ENCODE data around the gene DDX39A.
A peak's percentile ranks its signal among the peaks of the same experiment; 100 is the strongest.
"Not testable (repeated sequence)": the region's sequence is repeated elsewhere in the genome, so short reads cannot be mapped to it uniquely, and the experiment has no call there.

Gene DDX39A

DNA sequence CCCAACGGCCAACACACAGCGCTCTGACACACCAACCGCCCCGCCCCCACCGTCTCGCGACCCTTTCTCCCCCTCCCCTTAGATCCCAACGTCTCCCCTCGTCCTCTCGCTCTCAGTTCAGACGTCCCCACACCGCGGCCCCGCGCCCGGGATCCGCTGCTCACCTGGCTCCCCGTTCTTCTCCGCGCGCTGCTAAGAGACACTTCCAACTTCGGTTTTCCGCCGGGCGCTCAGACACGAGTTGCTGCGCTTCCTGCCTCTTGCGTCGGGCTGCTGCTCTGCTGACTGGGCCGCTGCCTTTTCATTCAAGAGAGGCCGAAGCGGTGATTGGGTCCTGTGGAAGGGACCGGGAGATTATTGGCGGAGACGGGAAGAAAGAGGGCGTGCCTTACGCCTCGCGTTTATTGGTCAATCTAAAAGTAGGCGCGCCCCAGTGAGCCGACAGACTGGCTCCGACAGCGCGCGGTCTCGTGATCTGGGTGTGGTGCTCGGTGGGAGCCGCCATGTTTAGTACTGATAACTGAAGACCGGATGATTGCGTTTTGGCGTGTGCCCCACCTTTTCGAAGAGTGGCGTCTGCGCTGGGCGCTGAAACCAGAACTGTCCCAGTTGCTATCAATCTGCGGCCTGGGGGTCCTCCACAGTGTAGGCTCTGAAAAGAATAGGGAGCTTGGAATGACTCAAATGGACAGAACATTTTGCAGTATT is at the start of gene DDX39A:
DDX39A (minus strand) TSS at position 236 of the 708 bp plus-strand sequence. CDS start 6,121 bp downstream, outside the sequence.
- peak; percentile 99 for DNase-seq (ENCODE audit: low read depth in 2 of 2)

DNA sequence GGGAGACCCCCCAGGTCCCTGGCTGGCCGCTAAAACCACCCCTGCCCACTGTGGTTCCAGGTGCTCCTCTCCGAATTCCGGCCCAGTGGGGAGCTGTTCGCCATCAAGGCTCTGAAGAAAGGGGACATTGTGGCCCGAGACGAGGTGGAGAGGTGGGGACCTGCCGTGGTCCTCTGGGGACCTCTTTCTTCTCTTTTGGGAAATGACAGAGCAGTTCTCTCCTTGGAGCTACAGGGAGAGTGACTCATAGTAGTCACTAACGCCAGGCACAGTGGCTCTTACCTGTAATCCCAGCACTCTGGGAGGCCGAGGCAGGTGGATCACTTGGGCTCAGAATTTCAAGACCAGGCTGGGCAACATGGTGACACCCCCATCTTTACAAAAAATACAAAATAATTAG is 48.7 kb upstream of the DDX39A start:
- no peak for DNase-seq (ENCODE audit: low read depth in 2 of 2)

DNA sequence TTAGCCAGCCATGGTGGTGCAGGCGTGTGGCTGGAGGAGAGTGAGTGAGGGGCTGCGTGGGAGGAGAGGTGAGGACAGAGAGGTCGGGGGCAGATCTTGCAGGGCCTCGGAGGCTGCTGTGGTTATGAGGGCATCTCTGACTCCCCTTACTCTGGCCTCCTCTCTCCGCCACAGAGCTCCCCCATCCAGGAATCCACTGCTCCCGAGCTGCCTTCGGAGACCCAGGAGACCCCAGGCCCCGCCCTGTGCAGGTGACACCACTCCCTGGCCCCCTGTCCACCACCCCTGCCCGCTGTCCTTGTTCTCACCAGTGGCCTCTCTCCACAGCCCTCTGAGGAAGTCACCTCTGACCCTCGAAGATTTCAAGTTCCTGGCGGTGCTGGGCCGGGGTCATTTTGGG is 48.2 kb upstream of the DDX39A start:
- DNase-seq (ENCODE audit: low read depth in 2 of 2) = no peak

DNA sequence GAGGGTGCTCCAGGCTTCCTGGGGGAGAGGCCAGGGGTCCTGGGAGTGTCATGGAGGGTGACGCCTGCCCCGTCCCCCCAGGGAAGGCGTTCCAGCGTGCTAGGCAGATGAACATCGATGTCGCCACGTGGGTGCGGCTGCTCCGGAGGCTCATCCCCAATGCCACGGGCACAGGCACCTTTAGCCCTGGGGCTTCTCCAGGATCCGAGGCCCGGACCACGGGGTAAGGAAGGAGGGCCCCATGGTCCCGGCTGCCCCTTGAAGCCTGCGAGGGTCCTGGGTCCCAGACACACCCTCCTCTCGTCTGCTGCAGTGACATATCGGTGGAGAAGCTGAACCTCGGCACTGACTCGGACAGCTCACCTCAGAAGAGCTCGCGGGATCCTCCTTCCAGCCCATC is 44.6 kb upstream of the DDX39A start:
- DNase-seq (ENCODE audit: low read depth in 2 of 2) = no peak

DNA sequence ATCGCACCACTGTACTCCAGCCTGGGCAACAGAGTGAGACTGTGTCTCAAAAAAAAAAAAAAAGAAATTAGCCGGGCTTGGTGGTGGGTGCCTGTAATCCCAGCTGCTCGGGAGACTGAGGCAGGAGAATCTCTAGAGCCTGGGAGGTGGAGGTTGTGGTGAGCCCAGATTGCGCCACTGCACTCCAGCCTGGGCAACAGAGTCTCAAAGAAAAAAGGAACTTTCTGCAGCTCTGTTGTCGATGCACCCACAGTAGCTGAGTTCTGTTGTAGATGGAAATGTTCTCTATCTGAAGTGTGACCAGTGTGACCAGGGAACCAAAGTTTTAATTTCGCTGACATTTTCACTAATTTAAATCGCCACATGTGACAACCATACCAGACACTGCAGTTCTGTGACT is 43.3 kb upstream of the DDX39A start:
- not testable (repeated sequence) for DNase-seq (ENCODE audit: low read depth in 2 of 2)

DNA sequence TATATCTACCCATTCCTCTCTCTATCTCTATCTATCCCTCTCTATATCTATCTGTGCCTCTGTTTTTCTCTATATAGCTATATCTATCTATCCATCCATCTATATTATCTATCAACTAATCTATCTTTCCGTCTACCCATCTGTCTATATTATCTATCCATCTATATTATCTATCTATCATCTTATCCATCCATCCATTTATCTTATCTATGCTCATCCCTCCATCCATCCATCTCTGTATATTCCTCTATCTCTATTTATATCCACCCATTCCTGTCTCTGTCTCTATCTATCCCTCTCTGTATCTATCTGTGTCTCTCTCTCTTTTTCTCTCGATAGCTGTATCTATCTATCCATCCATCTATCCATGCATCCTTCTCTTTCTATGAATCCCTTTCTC is 41.8 kb upstream of the DDX39A start:
- no peak for DNase-seq (ENCODE audit: low read depth in 2 of 2)

DNA sequence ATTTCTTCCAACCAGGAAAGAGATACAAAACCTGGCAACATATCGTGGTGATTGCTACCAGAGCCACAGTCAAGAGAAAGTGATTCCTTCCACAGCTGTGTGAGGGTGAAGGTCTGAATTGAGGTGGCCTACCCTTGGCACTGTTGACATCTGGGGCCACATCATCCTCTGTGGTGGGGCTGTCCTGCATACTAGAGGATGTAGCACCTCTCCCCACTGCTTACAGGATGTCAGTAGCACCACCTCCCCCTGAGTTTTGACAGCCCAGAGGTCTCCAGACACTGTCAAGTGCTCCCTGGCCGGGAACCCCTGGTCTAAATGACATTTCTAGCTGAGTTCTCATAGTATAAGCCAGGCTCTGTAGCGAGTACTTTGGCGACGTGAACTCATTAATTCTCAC is 40.6 kb upstream of the DDX39A start:
- no peak for DNase-seq (ENCODE audit: low read depth in 2 of 2)

DNA sequence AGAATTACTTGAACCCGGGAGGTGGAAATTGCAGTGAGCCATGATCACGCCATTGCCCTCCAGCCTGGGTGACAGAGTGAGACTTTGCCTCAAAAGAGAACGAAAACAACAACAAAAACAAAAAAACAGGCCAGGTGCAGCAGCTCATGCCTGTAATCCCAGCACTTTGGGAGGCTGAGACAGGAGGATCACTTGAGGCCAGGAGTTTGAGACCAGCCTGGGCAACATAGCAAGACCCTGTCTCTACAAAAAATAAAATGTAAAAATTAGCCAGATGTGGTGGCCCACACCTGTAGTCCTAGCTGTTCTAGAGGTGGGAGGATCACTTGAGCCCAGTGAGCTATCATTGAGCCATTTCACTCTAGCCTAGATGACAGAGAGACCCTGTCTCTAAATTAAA is 33.2 kb upstream of the DDX39A start:
- not testable (repeated sequence) for DNase-seq (ENCODE audit: low read depth in 2 of 2)

DNA sequence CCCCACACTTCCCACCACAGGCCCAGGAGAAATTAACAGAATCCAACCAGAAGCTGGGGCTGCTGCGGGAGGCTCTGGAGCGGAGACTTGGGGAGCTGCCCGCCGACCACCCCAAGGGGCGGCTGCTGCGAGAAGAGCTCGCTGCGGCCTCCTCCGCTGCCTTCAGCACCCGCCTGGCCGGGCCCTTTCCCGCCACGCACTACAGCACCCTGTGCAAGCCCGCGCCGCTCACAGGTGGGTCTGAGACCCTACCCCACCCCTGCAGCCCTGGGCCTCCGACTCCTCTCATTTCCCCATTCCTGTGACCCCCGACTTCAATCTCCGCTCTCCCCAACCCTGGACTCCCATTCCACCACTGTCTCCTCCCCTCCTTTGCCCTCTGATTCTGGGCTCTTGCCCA is 31.7 kb upstream of the DDX39A start:
- DNase-seq (ENCODE audit: low read depth in 2 of 2) = no peak

DNA sequence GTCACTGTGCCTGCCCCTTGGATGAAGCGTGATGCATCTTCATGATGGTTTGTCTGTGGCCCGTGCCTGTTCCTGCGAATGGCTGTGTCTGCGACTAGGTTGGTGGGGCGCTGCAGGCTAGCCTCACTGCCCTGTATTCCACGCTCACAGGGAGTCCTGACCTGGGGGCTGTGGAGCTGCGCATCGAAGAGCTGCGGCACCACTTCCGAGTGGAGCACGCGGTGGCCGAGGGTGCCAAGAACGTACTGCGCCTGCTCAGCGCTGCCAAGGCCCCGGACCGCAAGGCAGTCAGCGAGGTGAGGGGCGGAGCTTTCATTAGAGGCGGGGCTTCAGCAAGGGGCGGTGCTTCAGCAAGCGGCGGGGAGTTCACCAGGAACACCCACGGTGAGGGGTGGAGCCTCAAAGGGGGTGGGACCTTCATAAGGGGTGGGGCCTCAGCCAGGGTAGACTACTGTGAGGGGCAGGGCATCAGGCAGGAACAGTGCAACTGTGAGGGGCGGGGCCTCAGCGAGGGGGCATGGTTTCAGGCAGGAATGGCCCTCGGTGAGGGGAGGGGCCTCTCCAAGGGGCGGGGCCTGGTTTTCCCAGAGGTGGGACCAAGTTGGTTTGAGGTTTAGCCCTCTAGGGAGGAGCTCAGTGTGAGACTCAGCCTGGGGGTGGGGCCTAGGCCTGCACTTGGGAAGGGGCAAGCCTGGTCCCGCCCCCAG is 31.2 kb upstream of the DDX39A start:
- no peak for DNase-seq (ENCODE audit: low read depth in 2 of 2)

DNA sequence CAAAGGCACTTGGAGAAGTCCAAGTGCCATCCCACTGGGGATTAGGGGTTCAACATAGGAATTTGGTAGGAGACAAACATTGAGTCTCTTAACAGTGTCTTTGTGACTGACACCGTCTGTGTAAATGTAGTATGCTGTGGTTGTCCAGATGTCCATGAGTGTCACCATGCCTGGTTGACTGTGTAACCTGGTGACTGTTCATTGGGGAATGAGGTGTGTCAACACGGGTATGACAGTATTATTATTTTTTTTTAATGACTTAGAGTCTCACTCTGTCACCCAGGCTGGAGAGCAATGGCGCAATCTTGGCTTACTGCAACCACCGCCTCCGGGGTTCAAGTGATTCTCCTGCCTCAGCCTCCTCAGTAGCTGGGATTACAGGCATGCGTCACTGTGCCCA is 30.2 kb upstream of the DDX39A start:
- no peak for DNase-seq (ENCODE audit: low read depth in 2 of 2)

DNA sequence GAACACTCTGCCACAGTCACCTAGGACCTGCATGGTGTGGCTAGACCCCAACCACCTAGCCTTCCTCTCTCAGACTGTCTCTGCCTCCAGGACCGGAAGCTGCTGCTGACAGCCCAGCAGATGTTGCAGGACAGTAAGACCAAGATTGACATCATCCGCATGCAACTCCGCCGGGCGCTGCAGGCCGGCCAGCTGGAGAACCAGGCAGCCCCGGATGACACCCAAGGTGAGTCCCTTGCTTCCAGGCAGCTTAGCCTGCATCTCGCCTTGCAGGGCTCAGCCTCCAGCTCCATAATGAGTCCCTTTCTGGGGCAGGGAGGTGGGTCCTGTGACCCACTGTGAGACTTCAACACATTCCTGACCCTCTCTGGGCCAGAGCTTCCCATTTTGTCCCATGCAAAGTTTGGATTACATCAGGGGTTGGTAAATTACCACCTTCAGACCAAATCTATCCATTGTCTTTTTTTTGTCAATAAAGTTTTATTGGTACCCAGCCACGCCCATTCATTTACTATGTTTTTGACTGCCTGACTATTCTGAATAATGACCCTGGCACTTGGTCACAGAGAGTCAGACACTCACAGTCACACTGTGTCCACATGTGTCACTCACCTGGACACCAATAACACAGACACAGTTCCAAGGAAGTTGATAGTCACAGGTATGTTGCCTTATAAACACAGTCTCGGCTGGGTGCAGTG is 27.3 kb upstream of the DDX39A start:
- no peak for DNase-seq (ENCODE audit: low read depth in 2 of 2)

DNA sequence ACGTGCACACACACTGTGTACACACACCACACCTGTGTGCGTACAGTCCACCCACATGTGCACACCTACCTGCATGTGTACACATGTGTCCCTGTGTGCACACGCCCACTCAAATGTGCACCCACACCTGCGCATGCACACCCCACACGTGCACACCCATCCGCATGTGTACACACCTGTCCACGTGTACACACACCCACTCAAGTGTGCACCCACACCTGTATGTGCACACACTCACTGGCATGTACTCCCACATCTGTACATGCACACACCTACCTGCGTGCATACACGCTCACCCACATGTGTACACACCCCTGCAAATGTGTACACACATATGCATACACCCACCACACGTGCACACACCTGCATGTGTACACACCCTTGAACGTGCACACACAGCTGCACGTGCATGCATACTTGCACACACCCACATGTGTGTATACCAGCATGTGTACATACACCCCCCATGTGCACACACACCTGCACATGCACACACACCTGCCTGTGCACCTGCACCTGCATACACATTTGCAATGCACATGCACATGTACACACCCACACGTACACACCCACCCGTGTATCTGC is 24.6 kb upstream of the DDX39A start:
- no peak for DNase-seq (ENCODE audit: low read depth in 2 of 2)

DNA sequence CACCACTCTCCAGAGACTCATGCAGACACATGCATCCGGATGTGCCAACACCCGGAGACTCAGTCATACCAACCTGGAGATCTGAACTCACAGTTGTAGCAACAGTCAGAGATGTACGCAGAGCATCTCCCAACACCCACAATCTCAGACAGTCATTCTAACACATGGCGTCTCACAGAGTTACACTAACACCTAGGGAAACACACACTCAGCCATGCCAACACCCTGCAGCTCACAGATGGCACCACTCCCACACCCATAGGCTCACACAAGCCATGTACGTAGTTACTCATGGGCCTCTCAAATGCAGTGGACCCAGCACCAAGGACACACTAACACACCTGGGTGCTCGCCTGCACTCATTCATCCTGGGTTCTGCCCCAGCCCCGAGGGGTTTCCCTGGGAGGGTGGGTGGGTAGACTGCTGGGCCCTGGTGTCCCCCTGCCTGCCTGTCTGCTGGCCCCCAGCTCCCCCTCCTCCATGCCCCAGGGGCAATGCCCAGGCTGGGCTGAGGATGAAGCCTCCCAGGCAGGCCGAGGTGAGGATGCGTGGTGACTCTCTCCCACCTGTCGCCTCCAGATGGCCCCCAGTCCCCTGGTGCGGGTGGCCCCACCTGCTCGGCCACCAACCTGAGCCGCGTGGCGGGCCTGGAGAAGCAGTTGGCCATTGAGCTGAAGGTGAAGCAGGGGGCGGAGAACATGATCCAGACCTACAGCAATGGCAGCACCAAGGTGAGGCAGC is 23.9 kb upstream of the DDX39A start:
- no peak for DNase-seq (ENCODE audit: low read depth in 2 of 2)

DNA sequence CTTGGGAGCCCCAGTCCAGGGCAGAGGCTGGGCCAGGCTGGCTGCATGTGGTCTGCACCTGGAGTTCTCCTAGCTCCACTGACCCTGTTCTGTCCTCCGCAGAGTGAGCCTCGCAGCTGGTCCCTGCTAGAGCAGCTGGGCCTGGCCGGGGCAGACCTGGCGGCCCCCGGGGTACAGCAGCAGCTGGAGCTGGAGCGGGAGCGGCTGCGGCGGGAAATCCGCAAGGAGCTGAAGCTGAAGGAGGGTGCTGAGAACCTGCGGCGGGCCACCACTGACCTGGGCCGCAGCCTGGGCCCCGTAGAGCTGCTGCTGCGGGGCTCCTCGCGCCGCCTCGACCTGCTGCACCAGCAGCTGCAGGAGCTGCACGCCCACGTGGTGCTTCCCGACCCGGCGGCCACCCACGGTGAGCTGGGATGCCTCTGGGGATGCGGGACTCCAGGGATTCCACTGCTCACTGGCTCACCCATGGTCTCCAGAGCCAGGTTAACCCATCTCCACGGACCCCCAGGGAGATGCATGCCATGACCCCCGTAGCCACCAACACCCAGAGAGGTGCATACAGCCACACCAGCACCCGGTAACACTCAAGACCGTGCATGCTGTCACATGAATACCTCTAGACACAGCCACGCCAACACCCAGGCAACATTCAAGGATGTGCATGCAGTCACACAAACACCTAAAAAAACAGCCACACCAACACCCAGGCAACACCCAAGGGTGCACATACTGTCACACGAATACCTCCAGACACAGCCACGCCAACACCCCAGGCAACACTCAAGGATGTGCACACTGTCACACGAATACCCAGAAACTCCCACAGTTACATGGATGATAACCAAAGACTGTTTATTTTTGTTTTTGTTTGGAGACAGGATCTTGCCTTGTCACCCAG is 22.1 kb upstream of the DDX39A start:
- no peak for DNase-seq (ENCODE audit: low read depth in 2 of 2)

DNA sequence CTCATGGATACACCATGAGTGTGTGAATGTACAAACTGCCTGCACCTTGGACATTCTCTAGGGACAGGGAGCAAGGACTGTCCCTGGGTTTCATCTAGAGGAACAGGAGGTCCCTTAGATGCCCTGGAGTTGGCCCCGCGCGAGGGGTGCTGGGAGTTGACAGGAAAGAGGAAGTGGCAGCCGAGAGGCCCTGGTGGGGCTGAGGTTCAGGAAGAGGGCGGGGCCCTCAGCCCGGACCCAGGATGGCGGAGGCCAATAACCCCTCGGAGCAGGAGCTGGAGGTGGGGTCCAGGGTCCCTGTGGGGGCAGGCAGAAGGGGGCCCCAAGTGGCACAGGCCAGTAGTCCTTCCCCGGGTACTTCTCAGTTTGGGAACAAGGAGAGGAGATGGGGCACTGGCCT is 20.9 kb upstream of the DDX39A start:
- DNase-seq (ENCODE audit: low read depth in 2 of 2) = no peak

DNA sequence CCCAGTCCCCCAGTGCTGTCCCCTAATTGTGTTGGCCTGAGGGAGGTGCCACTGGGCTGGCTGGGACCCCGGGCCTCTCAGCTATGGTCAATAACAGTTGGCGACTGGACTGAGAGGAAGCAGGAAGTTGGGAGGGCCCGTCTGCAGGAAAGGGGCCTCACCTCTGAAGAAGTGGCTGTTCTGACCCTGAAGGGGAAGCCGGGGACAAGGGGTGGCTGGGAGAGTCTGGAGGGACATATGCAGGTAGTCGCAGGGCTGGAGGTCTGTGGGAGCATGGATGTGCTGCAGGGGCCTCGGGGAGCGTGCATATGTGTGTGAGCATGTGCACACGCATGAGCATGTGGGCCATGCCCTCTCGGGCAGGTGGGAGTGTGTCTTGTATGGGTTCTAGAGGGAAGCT is 19.9 kb upstream of the DDX39A start:
- DNase-seq (ENCODE audit: low read depth in 2 of 2) = no peak

DNA sequence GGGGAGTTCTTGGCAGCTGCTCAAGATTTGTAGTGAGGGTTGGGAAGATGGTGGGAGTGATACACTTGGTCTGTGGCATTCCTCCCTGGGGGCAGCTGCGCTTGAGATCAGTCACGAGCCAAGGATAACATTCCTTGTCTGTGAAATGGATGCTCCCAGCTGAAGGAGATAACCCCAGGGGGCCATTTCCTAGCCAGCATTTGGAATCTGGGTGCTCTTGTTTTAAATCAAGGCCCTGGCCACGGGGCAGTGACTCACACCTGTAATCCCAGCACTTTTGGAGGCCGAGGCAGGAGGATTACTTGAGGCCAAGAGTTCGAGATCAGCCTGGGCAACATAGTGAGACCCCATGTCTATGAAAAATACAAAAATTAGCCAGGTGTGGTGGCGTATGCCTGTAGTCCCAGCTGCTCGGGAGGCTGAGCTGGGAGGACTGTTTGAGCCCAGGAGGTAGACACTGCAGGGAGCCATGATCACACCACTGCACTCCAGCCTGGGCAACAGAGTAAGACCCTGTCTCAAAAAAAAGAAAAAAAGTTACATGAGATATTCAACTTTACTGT is 18.5 kb upstream of the DDX39A start:
- DNase-seq (ENCODE audit: low read depth in 2 of 2) = no peak

DNA sequence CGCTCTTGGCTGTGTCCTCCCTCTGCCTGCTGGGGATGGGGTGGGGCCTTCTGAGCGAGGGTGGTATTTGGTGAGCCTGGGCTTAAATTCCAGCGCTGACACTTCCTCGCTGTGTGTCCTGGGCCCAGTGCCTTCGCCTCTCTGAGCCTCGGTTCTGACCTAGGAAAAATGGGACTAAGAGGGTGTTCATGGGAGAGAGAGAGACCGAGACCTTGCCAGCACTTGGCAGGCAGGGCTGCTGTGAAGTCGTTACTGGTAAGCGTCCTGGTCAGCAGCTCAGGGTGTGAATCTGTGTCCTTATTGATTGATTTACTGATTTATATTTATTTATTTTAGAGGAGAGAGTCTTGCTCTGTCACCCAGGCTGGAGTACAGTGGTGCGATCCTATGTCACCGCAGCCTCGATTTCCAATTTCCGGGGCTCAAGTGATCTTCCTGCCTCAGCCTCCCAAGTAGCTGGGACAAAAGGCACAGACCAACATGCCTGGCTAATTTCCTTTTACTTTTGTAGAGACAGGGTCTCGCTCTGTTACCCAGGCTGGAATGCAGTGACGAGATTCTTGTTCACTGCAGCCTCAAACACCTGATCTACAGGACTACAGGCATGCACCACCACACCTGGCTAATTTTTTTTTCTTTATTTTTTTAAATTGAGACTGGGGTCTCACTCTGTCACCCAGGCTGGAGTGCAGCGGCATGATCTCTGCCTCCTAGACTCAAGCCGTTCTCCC is 16.3 kb upstream of the DDX39A start:
- DNase-seq (ENCODE audit: low read depth in 2 of 2) = no peak

All from fibroblast of skin of left quadriceps (primary cell).